A673 (cell line): ENCODE measurements around the gene KCNIP4.

ENCODE experiments used
- EZH2 ChIP-seq: fragments of 200-600 bp; sonication (generic); IDR thresholded peaks from 2 replicates; pipeline ENCODE4 v1.6.1; 2017; ENCODE audit warnings: borderline replicate concordance, low read depth, mild to moderate bottlenecking, mixed read lengths, antibody characterized with exemption, low read length; ENCODE audit not compliant: poor library complexity, severe bottlenecking
- TF ChIP-seq, protein P1 (sequence below): fragments of 300-800, 200-600 bp; sonication (generic); conservative IDR thresholded peaks from 2 replicates; pipeline ENCODE4 v1.5.1; 2017; ENCODE audit warnings: low read depth, mild to moderate bottlenecking, antibody characterized with exemption, low read length, moderate library complexity, mixed read lengths

DNA sequence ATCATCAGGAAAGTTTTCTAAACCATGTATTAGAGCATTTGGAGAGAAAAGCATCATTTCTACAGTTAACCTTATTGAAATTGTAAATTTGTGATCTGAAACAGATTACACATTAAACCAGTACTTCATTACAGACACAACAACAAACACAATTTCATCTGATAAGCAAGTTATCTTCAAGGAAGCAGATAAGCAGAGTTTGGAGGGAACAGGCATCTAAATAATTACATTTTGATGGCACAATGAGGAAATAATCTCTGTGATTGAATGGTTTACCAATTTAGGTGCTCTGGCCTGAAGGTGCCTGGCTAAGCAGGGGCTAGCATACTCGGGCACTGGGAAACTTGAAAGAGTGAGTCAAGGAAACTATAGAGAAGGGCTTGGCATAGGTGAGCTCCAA, 628.5 kb downstream of the KCNIP4 start:
- TF ChIP-seq, protein P1, sequence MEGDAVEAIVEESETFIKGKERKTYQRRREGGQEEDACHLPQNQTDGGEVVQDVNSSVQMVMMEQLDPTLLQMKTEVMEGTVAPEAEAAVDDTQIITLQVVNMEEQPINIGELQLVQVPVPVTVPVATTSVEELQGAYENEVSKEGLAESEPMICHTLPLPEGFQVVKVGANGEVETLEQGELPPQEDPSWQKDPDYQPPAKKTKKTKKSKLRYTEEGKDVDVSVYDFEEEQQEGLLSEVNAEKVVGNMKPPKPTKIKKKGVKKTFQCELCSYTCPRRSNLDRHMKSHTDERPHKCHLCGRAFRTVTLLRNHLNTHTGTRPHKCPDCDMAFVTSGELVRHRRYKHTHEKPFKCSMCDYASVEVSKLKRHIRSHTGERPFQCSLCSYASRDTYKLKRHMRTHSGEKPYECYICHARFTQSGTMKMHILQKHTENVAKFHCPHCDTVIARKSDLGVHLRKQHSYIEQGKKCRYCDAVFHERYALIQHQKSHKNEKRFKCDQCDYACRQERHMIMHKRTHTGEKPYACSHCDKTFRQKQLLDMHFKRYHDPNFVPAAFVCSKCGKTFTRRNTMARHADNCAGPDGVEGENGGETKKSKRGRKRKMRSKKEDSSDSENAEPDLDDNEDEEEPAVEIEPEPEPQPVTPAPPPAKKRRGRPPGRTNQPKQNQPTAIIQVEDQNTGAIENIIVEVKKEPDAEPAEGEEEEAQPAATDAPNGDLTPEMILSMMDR: no peak
- no peak for TF ChIP-seq EZH2
